A673 (cell line): Measurements from ENCODE around the gene MPZL2. TPM values are rescaled to one million over a fixed set of nuclear protein-coding genes. Genes with fewer than 3 reads are reported as not detected.

ENCODE experiments used
- BruUV-seq: library from RNA; stranded (reverse); fragments of 400-500 nt; replicated peaks from 2 replicates; lab custom pipeline; 2021; lab: Mats Ljungman, UMichigan
- CTCF ChIA-PET: fragments of 300-600 bp; sonication (Branson Sonifier 250); formaldehyde crosslinking; loops from one replicate; lab custom pipeline; 2022; ENCODE audit warnings: antibody characterized with exemption; lab: Charles Lee
- POLR2A ChIA-PET: fragments of 300-600 bp; sonication (Branson Sonifier 250); formaldehyde crosslinking; loops from one replicate; lab custom pipeline; 2022; ENCODE audit warnings: antibody characterized with exemption; ENCODE audit not compliant: low non-redundant PET; lab: Charles Lee
- DNase-seq: peaks from one replicate; pipeline ENCODE4 v3.0.0-alpha.2; 2015; ENCODE audit warnings: low spot score
- H3K27ac ChIP-seq: fragments of 200-600 bp; sonication (generic); 2 replicates; pipeline ENCODE4 v1.5.1; 2016; ENCODE audit warnings: mixed run types, low read depth, mild to moderate bottlenecking, mixed read lengths, antibody characterized with exemption, low read length; ENCODE audit not compliant: poor library complexity, severe bottlenecking
- H3K27me3 ChIP-seq: fragments of 200-600 bp; sonication (generic); replicated peaks from 2 replicates; pipeline ENCODE4 v1.6.1; 2017; ENCODE audit warnings: mixed run types, low read depth, mild to moderate bottlenecking, mixed read lengths, antibody characterized with exemption, low read length; ENCODE audit not compliant: insufficient read depth, poor library complexity
- H3K36me3 ChIP-seq: fragments of 200-600 bp; sonication (generic); 2 replicates; pipeline ENCODE4 v1.6.1; 2016; ENCODE audit warnings: mixed run types, mild to moderate bottlenecking, mixed read lengths, antibody characterized with exemption, low read length; ENCODE audit not compliant: insufficient read depth, poor library complexity, severe bottlenecking
- H3K4me1 ChIP-seq: fragments of 200-600 bp; sonication (generic); 2 replicates; pipeline ENCODE4 v1.6.1; 2017; ENCODE audit warnings: mixed run types, mild to moderate bottlenecking, mixed read lengths, antibody characterized with exemption, low read length; ENCODE audit not compliant: insufficient read depth, poor library complexity, severe bottlenecking
- H3K4me3 ChIP-seq: fragments of 200-600 bp; sonication (generic); 2 replicates; pipeline ENCODE4 v1.5.1; 2016; ENCODE audit warnings: low read depth, mixed run types, mild to moderate bottlenecking, mixed read lengths, low read length; ENCODE audit not compliant: poor library complexity, severe bottlenecking
- H3K9me3 ChIP-seq: fragments of 200-600 bp; sonication (generic); 2 replicates; pipeline ENCODE4 v1.6.1; 2016; ENCODE audit warnings: mixed run types, low read depth, mild to moderate bottlenecking, mixed read lengths, antibody characterized with exemption, low read length; ENCODE audit not compliant: poor library complexity, severe bottlenecking
- EZH2 ChIP-seq: fragments of 200-600 bp; sonication (generic); IDR thresholded peaks from 2 replicates; pipeline ENCODE4 v1.6.1; 2017; ENCODE audit warnings: borderline replicate concordance, low read depth, mild to moderate bottlenecking, mixed read lengths, antibody characterized with exemption, low read length; ENCODE audit not compliant: poor library complexity, severe bottlenecking
- intact Hi-C: fragments of 100-400 bp; cut with micrococcal nuclease; formaldehyde crosslinking; loops from one replicate; pipeline ENCODE4 v1.10.0; 2022; ENCODE audit not compliant: unreplicated experiment
- total RNA-seq: library from RNA; stranded (reverse); gene quantifications from 2 replicates; pipeline ENCODE4 v1.2.3, GENCODE V29; 2021
- TF ChIP-seq, protein P1 (sequence below): fragments of 300-800, 200-600 bp; sonication (generic); conservative IDR thresholded peaks from 2 replicates; pipeline ENCODE4 v1.5.1; 2017; ENCODE audit warnings: low read depth, mild to moderate bottlenecking, antibody characterized with exemption, low read length, moderate library complexity, mixed read lengths

Gene MPZL2
- total RNA-seq, 1 experiment from 2014 or later, result not detected

DNA sequence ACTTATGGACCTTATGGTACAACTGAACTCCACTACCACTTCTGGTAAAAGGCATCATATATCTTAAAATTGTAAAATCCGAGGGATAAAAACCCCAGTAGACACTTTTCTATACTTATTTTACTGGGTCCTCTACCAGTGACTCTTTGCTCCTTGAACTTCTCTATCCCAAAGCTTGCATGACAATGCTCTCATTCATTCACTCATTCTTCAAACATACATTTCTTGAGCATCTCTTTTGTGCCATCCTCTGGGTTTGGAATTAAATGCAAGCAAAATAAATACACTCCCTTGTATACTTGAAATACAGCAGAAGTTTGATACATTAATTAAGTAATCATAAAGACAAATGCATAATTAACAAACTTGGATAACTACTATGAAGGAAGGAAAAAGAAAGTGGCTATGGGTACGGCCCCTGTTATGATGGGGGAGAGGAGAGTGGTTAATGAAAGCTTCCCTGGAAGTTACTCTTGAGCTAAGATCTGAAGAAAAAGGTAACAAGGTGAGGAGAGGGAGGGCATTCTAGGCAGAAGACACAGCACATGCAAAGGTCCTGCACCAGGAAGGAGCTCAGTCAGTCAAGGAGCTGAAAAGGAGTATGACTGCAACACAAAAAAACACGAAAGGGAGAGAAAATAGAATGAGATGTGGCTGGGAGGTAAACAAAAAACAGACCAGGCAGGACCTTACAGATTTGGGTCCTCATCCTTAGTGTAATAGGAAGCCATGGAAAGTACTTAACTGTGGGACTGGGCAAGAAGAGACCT is 19.9 kb downstream of the MPZL2 start:
- intact Hi-C loops, result no loop called here
- H3K36me3 ChIP-seq, result no peaks in the 10 kb centered on the region
- H3K27ac ChIP-seq, result no peak overlapping the region
- H3K4me3 ChIP-seq, result no peak overlapping the region
- H3K9me3 ChIP-seq, result no peaks in the 10 kb centered on the region
- H3K4me1 ChIP-seq, result no peaks in the 10 kb centered on the region
- ChIA-PET POLR2A (no interaction called here), CTCF (no interaction called here)
- TF ChIP-seq, protein P1, sequence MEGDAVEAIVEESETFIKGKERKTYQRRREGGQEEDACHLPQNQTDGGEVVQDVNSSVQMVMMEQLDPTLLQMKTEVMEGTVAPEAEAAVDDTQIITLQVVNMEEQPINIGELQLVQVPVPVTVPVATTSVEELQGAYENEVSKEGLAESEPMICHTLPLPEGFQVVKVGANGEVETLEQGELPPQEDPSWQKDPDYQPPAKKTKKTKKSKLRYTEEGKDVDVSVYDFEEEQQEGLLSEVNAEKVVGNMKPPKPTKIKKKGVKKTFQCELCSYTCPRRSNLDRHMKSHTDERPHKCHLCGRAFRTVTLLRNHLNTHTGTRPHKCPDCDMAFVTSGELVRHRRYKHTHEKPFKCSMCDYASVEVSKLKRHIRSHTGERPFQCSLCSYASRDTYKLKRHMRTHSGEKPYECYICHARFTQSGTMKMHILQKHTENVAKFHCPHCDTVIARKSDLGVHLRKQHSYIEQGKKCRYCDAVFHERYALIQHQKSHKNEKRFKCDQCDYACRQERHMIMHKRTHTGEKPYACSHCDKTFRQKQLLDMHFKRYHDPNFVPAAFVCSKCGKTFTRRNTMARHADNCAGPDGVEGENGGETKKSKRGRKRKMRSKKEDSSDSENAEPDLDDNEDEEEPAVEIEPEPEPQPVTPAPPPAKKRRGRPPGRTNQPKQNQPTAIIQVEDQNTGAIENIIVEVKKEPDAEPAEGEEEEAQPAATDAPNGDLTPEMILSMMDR, result no peak
- no peak for TF ChIP-seq EZH2
- peaks cover 67% of the 10 kb centered on the region for H3K27me3 ChIP-seq
- no TSS peak for BruUV-seq
- DNase-seq, result no peak

DNA sequence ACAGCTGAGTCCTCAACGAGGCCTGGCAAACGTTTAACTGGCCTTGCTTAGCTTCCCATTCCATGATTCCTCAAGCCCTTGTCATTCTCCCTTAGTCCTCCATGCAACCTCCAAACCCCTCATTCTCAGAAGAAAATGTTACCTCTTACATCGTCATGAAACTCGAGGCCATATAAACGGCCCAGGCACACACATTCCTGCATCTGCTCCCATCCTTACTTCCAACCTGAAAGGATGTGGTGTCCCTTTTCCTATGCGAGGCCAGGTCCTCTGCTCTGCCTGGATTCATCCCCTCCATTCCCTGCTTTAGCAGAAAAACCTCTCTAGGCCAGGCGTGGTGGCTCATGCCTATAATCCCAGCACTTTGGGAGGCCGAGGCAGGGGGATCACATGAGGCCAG is 20.9 kb downstream of the MPZL2 start:
- BruUV-seq, result no TSS peak
- Histone ChIP-seq H3K4me3 (no peak overlapping the region), H3K4me1 (no peaks in the 10 kb centered on the region), H3K27ac (no peak overlapping the region), H3K27me3 (peaks cover 57% of the 10 kb centered on the region), H3K36me3 (no peaks in the 10 kb centered on the region), H3K9me3 (no peaks in the 10 kb centered on the region)
- no peak for DNase-seq
- ChIA-PET CTCF (interaction anchor here (0.7 kb wide), 1 partner anchor 172 kb away, joined by 5 read pairs; no protein-coding TSS in a partner anchor), POLR2A (no interaction called here)
- TF ChIP-seq, protein P1, result no peak
- TF ChIP-seq EZH2, result no peak
- intact Hi-C loops, result no loop called here

DNA sequence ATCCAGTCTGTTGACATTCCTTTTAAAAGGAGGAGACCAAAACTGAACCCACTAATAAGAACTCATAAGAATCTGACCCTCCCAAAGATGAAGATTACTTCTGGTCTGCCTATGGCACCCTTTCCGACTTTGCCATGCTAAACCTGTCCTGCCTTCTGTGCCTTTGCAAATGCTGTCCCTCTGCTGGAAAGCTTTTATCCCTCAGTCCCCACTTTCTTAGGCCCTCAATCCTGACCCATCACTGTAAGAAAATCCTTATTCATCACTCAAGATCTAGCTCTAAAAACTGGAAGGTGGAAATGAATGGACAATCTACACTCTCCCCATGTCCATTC is 22.4 kb downstream of the MPZL2 start:
- intact Hi-C loops, result no loop called here
- no TSS peak for BruUV-seq

More for the DNA sequence above, 22.4 kb downstream of the MPZL2 start:
- H3K4me1 ChIP-seq, result no peaks in the 10 kb centered on the region
- TF ChIP-seq EZH2, result no peak
- TF ChIP-seq, protein P1, result no peak
- H3K27ac ChIP-seq, result no peak overlapping the region
- ChIA-PET POLR2A (no interaction called here), CTCF (no interaction called here)
- peaks cover 49% of the 10 kb centered on the region for H3K27me3 ChIP-seq
- H3K9me3 ChIP-seq, result no peaks in the 10 kb centered on the region
- no peak overlapping the region for H3K4me3 ChIP-seq
- H3K36me3 ChIP-seq, result no peaks in the 10 kb centered on the region
- DNase-seq, result no peak
